Stimulated activated CD8-positive, alpha-beta memory T cell treated with anti-CD3 and anti-CD28 coated beads, Interleukin-4, amount 100 ng/mL, for 48 hours (primary cell): Measurements from ENCODE around the gene IAPP.
"Not testable (repeated sequence)": the region's sequence is repeated elsewhere in the genome, so short reads cannot be mapped to it uniquely, and the experiment has no call there.

Experiments
- DNase-seq: peaks from one replicate; pipeline ENCODE4 v3.0.0-alpha.2; 2020

Gene IAPP

GRCh38 chr12:21381320-21381719 is 8.6 kb downstream of the IAPP start:
- not testable (repeated sequence) for DNase-seq

GRCh38 chr12:21384261-21384660 is 11.6 kb downstream of the IAPP start:
- no peak for DNase-seq

- DNase-seq = no peak
These were observed 14.5 kb downstream of the IAPP start for GRCh38 chr12:21387174-21387573.

GRCh38 chr12:21392384-21392783 is 19.7 kb downstream of the IAPP start:
- DNase-seq = no peak

- not testable (repeated sequence) for DNase-seq
These were observed 22.3 kb downstream of the IAPP start for GRCh38 chr12:21394828-21395626.

- DNase-seq = no peak
These were observed 40.9 kb downstream of the IAPP start for GRCh38 chr12:21413369-21414277.

- DNase-seq = no peak
These were observed 43.9 kb downstream of the IAPP start for GRCh38 chr12:21416511-21417121.

GRCh38 chr12:21418398-21418797 is 45.7 kb downstream of the IAPP start:
- DNase-seq = not testable (repeated sequence)

- DNase-seq = not testable (repeated sequence)
These were observed 46.5 kb downstream of the IAPP start for GRCh38 chr12:21419009-21419699.

GRCh38 chr12:21428241-21428640 is 55.5 kb downstream of the IAPP start:
- DNase-seq = no peak
